GM21515 (cell line): ENCODE measurements around the gene VLDLR.
"Not testable (repeated sequence)": the region's sequence is repeated elsewhere in the genome, so short reads cannot be mapped to it uniquely, and the experiment has no call there.

Experiments
- ATAC-seq: cut with Tn5 transposase; IDR thresholded peaks from one replicate; pipeline ENCODE4 v1.9.1; 2021; ENCODE audit not compliant: unreplicated experiment

Gene VLDLR

GRCh38 chr9:2707256-2707655, 85.7 kb downstream of the VLDLR start:
- ATAC-seq: not testable (repeated sequence)
